Testis (tissue), 3 donors: Measurements from ENCODE around the gene SRCIN1. TPM values are rescaled to one million over a fixed set of nuclear protein-coding genes. Genes with fewer than 3 reads are reported as not detected.

ENCODE experiments used
- DNase-seq: peaks from one replicate; pipeline ENCODE4 v3.0.0-alpha.2; 2019
- H3K27ac ChIP-seq, 2 donors: fragments of 200-600 bp; sonication (generic); one replicate each; pipeline ENCODE4 v1.5.1; 2019
- H3K27me3 ChIP-seq: fragments of 200-600 bp; sonication (generic); one replicate; pipeline ENCODE4 v1.5.1; 2019
- H3K36me3 ChIP-seq: fragments of 200-600 bp; sonication (generic); one replicate; pipeline ENCODE4 v1.5.1; 2017; ENCODE audit warnings: low read depth; ENCODE audit errors: missing control alignments
- H3K4me1 ChIP-seq: fragments of 200-600 bp; sonication (generic); one replicate; pipeline ENCODE4 v1.5.1; 2019
- H3K4me3 ChIP-seq, 2 donors: fragments of 200-600 bp; sonication (generic); one replicate each; pipeline ENCODE4 v1.5.1; 2017 to 2019
- H3K9me3 ChIP-seq: fragments of 200-600 bp; sonication (generic); one replicate; pipeline ENCODE4 v1.5.1; 2017
- POLR2A ChIP-seq: fragments of 450-650 bp; IDR thresholded peaks from one replicate; pipeline ENCODE4 v1.6.1; 2017; ENCODE audit warnings: antibody characterized with exemption, mild to moderate bottlenecking, moderate library complexity
- whole genome bisulfite sequencing, 2 donors: methylation state at CpG; one replicate each; pipeline ENCODE4 v1.1.5; 2018; 5-methylcytosine and 5-hydroxymethylcytosine counted together
- intact Hi-C: fragments of 100-400 bp; cut with DNase I; formaldehyde crosslinking; loops from one replicate; pipeline ENCODE4 v1.15.1; 2023; ENCODE audit warnings: low total_unique reads
- polyA plus RNA-seq: library from polyadenylated mRNA; stranded (reverse); fragments of 350-450 nt; fragmentation: Illumina TruSeq; extraction: RNeasy Lipid Tissue Mini Kit (QIAGEN cat#74804); gene quantifications from one replicate; pipeline ENCODE4 v1.2.3, GENCODE V29; 2014; ENCODE audit warnings: low read depth, low replicate concordance; ENCODE audit not compliant: insufficient read depth
- total RNA-seq, 2 donors: library from RNA; depleted of rRNA; stranded (reverse); fragments of >200 nt; gene quantifications; one replicate each; pipeline ENCODE4 v1.2.3, GENCODE V29; 2016
- TF ChIP-seq, protein P1 (sequence below), 3 experiments: fragments of 450-650 bp in 2 of 3; fragments of 200-600 bp in 1 of 3; sonication (generic) in 1 of 3; IDR thresholded peaks; one replicate each; pipeline ENCODE4 v1.5.1; 2016 to 2019; ENCODE audit warnings: antibody characterized with exemption in 3 of 3, mild to moderate bottlenecking in 2 of 3, moderate library complexity in 1 of 3

Gene SRCIN1
- total and polyA plus RNA-seq, 3 donors from 2014 or later = 3.2 to 8.9 (median 6.2) TPM

DNA sequence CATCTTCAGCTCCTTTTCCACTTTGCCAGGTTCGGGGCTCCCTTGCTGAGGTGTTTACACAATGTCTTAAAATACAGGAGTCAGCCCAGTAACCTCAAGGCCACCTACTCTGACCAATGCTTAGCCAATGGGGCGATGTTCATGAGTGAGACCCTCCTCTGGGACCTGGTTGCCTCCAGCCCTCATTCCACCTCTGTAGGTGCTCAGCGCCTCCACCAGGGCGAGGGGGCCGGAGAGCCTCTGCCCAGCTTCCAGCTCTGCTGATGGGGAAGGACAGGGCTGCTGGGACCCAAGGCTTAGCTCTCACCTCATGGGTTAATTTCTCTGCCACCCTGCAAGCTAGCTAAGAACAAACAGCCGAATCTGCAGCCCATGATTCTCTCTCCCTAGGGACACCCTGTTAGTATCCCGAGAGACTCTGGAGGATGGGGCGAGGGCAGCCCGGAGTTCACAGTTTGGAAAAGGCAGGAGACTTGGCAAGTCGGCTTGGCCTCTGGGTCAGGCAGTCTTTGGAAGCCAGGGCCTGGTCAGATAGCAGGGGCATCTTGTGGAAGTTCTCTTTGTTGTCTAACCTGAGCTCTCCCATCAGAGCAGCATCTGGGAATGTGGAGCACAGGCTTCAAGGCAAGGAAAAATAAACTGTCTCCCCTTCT lies 16.2 kb downstream of the SRCIN1 start:
- TF ChIP-seq POLR2A = no peak
- TF ChIP-seq, protein P1, sequence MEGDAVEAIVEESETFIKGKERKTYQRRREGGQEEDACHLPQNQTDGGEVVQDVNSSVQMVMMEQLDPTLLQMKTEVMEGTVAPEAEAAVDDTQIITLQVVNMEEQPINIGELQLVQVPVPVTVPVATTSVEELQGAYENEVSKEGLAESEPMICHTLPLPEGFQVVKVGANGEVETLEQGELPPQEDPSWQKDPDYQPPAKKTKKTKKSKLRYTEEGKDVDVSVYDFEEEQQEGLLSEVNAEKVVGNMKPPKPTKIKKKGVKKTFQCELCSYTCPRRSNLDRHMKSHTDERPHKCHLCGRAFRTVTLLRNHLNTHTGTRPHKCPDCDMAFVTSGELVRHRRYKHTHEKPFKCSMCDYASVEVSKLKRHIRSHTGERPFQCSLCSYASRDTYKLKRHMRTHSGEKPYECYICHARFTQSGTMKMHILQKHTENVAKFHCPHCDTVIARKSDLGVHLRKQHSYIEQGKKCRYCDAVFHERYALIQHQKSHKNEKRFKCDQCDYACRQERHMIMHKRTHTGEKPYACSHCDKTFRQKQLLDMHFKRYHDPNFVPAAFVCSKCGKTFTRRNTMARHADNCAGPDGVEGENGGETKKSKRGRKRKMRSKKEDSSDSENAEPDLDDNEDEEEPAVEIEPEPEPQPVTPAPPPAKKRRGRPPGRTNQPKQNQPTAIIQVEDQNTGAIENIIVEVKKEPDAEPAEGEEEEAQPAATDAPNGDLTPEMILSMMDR (IDR thresholded peaks at IDR 0.05) = no peak
- Histone ChIP-seq H3K4me3 (no peak overlapping the region), H3K27me3 (no peaks in the 10 kb centered on the region), H3K9me3 (no peaks in the 10 kb centered on the region), H3K36me3 (no peaks in the 10 kb centered on the region), H3K27ac (no peak overlapping the region), H3K4me1 (no peaks in the 10 kb centered on the region)
- intact Hi-C loops = no loop called here
- WGBS, 2 donors = 86 to 94% methylated on average over 5 to 10 of the region's 10 CpGs
- no peak for DNase-seq

DNA sequence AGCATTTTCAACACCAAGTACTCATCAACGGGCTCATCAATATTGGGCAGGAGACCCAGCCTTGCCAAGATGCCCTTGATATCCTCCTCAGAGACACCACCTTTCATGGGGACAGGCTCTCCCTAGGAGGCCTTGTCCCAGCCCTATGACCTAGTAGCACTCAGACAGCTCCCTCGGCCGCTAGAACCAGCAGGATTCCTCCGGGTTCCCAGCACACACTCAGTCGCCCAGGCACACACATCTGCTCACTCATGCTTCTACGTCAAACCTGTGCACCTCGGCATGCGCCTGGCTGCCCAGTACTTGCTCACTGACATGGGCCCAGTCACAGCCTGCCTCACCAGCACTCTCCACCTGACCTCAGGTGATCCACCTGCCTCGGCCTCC lies 17.0 kb downstream of the SRCIN1 start:
- DNase-seq = no peak
- H3K4me1 ChIP-seq = no peaks in the 10 kb centered on the region
- H3K9me3 ChIP-seq = no peaks in the 10 kb centered on the region
- no peaks in the 10 kb centered on the region for H3K27me3 ChIP-seq
- 87 to 92% methylated on average over 5 to 9 of the region's 9 CpGs for WGBS, 2 donors
- intact Hi-C loops = no loop called here
- no peak overlapping the region for H3K27ac ChIP-seq
- no peaks in the 10 kb centered on the region for H3K36me3 ChIP-seq
- no peak overlapping the region for H3K4me3 ChIP-seq
- TF ChIP-seq, protein P1 (IDR thresholded peaks at IDR 0.05) = no peak
- TF ChIP-seq POLR2A = no peak

DNA sequence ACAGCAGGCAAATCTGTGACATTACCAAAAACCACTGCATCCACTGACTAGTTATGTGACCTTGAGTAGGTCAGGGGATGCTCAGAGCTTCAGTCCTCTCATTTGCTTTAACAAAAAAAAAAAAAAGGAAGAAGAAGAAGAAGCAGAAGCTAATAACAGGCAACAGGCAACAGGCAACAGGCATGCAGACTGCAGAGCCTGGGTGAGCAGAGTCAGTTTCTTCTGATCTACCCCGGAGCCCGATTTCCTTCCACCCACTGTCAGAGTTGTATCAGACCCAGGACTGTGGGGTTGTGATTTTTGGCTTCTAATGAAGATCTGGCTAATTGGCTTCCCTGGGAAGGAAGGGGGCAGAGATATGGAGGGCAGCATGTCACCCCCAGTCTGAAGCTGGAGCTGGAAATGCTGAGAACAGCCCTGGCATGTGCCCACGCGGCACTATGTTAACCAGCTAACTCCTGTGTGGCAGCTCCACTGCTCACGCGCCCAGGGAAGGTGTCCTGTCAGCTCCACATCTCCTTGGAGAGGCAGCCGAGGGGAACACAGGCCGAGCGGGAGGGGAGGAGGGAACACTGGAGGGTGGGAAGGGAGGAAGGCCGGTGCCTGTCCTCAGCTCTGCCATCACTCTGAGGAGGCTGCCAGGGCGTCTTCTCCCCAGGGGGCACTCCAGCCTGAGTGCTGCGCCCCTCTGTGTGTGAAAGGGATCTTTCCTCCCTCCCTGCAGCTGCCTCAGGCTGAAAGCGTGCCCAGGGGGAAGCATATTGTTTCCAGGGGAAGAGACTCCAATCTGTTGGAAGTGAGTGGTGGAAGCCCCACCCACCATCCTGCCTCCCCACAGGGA lies 17.6 kb downstream of the SRCIN1 start:
- Histone ChIP-seq H3K9me3 (no peaks in the 10 kb centered on the region), H3K27ac (no peak overlapping the region), H3K4me1 (no peaks in the 10 kb centered on the region), H3K4me3 (no peak overlapping the region), H3K36me3 (no peaks in the 10 kb centered on the region), H3K27me3 (no peaks in the 10 kb centered on the region)
- intact Hi-C loops = no loop called here
- no peak for TF ChIP-seq POLR2A
- TF ChIP-seq, protein P1 (IDR thresholded peaks at IDR 0.05) = no peak
- 70 to 74% methylated on average over 13 of the region's 13 CpGs for WGBS, 2 donors
- DNase-seq = no peak

DNA sequence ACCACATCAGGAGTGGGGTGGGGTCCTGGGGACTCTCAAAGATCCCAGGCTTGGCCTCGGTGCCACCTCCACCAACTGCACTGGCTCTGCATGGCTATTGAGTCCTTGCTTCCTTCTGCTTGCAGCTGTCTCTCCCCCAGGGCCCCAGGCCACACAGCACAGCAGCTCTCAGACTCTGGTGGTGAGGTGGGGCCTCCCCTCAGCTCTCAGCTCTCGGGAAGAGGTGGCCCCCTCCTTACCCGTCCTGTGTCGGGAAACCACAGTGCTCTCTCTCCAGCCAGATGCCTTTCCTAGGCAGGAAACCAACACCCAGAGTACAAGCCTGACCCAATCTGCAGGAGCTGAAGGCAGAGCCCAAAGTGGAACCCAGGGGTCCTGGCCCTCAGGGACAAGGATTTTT lies 18.5 kb downstream of the SRCIN1 start:
- Histone ChIP-seq H3K27ac (no peak overlapping the region), H3K4me1 (no peaks in the 10 kb centered on the region), H3K9me3 (no peaks in the 10 kb centered on the region), H3K36me3 (no peaks in the 10 kb centered on the region), H3K27me3 (no peaks in the 10 kb centered on the region), H3K4me3 (no peak overlapping the region)
- intact Hi-C loops = no loop called here
- WGBS, 2 donors = 78% methylated on average over 4 of the region's 4 CpGs; no CpG with 5 or more reads in 1 of the 2 donors
- TF ChIP-seq, protein P1 (IDR thresholded peaks at IDR 0.05) = no peak
- TF ChIP-seq POLR2A = no peak
- no peak for DNase-seq
